Inferior parietal cortex (tissue), 1 donor: ENCODE results near the gene FGD4.

Experiments
- DNase-seq: peaks from one replicate; pipeline ENCODE4 v3.0.0-alpha.2; 2016; ENCODE audit errors: extremely low spot score

FGD4 gene

DNA sequence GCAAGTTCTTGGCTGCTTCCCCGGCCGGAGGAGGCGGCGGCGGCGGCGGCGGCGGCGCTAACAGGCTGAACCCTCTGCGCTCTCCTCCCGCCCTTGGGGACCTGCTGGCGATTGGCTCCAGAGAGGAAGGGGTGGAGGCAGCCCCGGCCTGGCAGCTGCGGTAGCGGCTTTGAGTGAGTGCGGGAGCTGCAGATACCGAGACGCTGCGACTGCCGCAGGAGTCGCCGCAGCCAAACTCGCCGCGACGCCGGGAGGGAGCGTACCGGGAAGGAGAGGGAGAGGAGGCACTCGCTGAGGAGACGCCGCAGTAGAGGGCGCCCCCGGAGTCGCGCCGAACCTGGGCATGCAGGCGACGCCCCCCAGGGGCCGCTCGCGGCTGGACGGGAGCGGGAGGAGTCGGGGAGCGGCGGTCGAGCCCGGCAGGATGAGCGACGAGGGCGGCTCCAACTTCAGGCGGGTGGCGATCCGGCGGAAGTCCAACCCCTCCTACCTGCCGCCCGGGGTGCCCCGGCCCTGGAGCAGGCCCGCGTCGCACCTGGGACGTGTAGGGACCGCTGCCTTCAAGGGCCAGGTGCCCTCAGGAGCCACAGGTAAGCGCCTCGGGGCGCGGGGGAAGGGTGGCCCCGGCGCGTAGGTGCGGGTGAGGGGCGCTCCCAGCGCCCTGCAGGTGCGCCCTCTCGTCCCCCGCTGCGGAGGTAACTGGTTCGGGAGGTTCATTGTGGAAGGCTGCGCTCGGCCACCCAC is at the start of gene FGD4:
FGD4 (plus strand) TSS at position 189 of the 744 bp plus-strand sequence.
- peak; percentile 65 for DNase-seq

DNA sequence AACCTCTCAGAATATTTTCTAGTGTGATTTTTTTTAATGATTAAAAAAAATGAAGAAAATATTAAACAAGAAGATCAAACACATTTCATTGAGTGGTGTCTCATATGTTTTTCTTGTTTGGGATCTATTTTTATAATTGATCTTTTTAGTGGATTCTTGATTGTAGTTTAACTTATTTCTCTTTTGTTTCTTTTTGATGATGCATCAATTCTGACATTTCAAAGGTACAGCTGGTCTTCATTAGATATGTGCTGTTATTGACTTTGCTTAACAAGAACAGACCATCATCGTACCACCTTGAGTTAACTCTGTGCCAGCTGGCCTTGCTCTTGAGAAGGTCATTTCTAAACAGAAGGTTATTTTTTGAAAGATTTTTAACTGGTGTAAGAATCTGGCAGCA is 45.8 kb upstream of the FGD4 start:
- no peak for DNase-seq

DNA sequence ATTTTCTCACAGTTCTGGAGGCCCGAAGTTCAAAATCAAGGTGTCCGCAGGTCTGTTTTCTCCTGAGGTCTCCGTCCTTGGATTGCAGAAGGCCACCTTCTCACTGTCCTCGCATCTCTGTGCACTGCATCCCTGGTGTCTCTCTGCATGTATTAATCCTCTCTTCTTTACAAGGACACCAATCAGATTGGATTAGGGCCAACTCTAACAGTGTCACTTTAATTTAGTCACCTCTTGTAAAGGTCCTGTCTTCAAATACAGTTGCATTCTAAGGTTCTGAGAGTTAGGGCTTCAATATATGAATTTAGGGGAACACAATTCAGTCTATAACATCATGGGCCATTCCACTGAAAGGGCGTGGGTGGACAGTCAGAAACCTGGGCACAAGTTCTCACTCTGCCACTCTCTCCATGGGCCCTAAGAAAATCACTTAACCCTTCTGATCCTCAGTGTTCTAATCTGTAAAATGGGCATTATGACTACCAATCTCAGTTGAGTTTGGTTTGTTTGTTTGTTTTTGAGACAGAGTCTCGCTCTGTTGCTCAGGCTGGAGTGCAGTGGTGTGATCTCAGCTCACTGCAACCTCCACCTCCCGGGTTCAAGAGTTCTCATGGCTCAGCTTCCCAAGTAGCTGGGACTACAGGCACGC is 41.6 kb upstream of the FGD4 start:
- DNase-seq, result no peak

- no peak for DNase-seq
Observed at GRCh38 chr12:32360956-32361355, 38.4 kb upstream of the FGD4 start.

GRCh38 chr12:32362892-32363291 is 36.5 kb upstream of the FGD4 start:
- no peak for DNase-seq

DNA sequence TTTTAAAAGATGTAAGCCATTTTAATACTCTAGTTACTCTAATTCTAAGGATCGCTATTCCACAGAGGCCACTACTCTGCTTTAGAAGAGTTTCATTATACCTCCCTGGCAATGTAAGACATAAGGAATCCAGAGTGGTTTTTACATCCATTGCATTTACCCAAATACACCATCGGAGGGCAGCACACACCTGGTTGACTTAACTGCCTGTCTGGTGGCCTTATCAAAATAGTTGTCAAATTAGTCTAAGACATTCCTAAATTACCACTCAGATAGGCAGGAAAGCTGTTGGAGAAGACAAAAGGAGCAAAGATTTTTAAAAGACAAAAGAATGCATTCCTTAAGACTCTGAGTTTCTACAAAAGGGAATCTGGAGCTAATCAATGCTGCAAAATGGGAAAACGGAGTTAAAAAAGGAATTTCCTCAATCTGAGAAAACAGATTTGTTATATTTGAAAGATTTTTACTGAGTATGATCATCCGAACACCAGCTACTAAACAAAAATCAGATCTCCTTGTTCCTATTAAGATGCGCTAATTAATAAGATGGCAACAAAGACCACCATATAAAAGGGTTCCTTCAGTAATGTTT is 33.8 kb upstream of the FGD4 start:
- peak; percentile 79 for DNase-seq

- DNase-seq, result no peak
Observed at GRCh38 chr12:32366714-32367113, 32.6 kb upstream of the FGD4 start.

DNA sequence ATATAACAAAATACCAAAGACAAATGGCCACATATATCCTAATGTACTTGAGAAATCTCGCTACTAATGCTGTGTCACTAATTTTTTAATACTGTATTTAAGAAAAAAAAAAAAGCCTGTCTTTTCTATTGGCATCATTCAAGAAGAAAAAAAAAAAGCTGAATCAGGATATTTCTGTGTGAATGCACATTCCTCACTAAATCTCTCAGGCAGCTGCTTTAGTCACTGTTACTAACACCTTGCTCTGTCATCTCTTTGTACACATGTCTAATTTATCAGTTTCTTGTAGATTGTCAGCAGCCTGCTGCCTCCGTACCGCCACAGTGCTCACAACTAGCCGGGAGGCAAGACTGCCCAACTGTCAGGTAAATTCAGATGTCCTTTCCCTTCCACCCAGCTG is 32.0 kb upstream of the FGD4 start:
- no peak for DNase-seq

DNA sequence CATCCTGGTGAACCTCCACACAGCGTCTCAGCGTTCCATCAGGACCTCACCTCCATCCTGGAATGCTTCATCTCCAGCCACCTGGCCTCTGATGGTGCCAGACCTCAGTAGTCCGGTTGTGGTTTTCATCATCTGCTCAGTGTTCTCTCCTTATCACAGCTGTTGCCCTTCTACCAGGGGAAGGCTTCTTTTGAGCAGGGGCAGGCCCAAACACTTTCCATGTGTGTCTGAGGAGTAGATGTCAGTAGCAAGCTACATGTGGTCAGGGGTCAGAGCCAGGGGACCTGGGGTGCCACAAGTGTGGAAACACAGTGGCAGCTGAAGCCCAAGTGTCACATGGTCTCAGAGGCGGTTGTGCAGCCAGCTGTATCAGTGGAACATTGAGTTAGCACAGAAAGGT is 30.2 kb upstream of the FGD4 start:
- DNase-seq, result no peak

DNA sequence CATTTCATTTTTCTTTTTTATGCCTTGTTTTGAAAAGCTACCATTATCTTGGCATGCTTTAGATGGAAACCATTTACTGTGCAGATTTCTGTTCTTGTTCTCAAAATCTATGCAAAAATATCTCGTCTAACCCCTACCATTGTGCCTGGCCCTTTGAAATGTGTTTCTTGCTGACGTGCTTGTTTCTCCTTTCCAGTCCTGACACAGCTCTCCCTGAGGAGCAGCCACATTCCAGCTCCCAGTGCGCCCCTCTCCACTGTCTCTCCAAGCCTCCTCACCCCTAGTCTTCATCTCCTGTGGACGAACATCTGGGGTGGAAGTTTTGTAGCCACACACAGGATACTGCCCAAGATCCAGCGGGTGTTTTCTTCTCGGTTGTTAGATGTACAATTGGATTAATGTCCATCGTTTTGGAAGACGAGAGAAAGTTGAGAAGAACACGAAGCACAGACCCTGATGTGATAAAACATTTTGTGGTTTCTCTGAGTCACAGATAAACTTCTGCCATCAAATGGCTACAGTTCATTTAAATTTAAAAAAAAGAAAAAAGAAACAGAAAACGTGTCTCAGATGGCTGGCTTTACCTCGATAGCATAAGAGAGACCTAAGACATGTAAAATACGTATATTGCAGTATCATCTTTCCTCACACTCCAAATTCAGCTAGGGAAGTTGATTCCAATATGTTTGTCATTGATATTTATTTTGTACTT is 21.9 kb upstream of the FGD4 start:
- DNase-seq, result no peak

DNA sequence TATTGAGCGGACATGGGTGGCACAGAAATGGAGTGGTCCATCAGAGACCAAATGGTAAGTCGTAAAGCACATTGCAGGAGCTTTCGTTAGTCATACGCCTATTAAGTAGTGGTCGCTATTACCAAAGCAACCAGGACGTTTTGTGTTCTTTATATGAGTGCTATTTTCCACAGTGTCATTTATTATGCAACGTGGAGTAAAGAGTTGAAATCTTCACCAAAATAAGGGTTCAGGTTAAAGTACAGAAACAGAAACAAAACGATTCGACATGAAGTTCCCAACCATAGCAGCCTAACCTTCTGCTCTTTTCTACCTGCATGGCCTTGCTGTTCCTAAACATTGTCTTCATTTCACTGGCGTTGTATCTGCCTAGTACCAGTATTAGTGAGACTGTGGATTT is 20.1 kb upstream of the FGD4 start:
- DNase-seq, result no peak

DNA sequence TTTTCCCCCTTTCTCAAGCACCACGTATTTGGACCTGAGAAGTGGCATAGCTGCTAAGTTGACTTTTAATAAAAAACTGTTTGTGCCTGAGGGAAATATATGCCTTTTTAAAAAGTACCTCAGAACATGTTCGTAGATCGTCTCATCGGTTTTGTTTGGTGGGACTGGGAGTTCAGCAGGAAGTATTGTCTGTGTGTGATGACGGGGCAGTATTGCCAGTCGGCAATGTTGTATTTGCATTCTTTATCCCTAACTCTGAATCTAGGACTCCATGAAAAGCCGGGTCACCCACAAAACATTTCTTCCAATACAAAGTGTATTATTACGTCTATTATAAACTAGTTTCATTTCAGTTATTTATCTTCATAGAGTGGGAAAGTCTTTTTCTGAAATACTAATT is 19.7 kb upstream of the FGD4 start:
- DNase-seq, result no peak

DNA sequence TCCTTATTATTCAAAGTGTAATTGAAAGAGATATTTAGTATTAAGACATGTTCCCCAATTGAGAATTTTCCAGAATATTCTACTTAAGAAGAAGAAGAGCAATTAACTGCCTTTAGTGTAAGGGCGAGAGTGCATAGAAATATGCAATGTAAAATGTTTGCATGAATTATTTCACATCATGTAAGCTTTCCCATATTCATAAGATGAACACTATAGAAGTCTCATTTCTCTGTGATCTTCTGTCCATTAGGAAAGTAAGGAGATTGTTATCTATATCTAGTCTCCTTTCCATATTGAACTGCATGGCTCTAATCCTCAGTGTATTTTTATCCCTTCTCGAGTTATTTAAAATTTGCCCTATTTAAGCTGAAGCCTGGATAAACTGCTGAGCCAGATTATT is 17.1 kb upstream of the FGD4 start:
- DNase-seq, result no peak

DNA sequence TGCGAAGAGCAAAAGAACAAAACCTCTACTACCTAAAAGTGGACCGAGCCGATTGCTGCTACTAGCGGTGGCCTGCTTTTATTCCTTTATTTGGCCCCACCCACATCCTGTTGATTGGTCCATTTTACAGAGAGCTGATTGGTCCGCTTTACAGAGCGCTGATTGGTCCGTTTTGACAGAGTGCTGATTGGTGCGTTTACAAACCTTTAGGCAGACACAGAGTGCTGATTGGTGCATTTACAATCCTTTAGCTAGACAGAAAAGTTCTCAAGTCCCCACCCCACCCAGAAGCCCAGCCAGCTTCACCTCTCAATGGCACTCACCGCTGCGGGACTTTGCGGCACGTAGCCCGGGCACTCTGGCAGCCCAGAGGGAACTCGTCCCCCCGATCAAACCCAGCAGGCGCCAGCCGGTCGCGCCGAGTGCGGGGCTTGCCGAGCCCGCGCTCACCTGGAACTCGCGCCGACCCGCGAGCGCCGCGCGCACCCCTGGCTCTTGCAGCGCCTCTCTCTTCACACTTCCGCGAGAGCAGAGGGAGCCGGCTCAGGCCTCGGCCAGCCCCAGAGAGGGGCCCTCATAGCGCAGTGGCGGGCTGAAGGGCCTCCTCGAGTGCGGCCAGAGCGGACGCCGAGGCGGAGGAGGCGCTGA is 8.7 kb upstream of the FGD4 start:
- no peak for DNase-seq

- no peak for DNase-seq
Observed at GRCh38 chr12:32395026-32395425, 4.3 kb upstream of the FGD4 start.

DNA sequence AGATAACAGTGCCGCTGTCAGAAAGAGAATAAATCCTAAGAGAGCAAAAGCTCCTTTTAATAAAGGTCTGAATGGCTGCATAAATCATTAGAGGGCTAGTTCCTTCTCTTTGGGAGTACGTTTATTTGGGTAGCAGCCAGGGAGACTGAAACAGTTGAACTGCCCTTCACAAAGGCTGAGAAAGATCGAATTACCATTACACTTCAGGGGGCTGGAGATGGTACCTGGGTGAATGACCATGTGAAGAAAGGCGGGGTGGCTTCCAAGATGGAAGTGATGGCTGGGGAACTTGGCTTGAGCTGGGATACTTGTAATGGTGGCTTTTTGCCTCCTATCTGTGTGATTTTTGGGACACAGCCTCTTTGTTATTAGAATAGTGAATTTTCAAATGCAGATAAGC is 1.7 kb upstream of the FGD4 start:
- DNase-seq, result no peak

DNA sequence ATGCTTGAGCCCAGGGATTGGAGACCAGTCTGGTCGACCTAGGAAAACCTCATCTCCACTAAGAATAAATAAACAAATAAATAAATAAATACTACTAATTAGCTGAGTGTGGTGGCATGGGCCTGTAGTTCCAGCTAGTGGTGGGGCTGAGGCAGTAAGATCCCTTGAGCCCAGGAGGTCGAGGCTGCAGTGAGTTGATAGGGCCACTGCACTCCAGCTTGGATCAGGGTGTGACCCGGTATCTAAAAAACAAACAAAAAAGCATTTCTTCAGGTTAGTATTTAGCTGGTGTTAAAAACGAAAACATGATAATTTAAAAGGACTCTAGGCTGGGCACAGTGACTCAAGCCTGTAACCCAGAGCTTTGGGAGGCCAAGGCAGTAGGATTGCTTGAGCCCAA is 1.2 kb upstream of the FGD4 start:
- no peak for DNase-seq

DNA sequence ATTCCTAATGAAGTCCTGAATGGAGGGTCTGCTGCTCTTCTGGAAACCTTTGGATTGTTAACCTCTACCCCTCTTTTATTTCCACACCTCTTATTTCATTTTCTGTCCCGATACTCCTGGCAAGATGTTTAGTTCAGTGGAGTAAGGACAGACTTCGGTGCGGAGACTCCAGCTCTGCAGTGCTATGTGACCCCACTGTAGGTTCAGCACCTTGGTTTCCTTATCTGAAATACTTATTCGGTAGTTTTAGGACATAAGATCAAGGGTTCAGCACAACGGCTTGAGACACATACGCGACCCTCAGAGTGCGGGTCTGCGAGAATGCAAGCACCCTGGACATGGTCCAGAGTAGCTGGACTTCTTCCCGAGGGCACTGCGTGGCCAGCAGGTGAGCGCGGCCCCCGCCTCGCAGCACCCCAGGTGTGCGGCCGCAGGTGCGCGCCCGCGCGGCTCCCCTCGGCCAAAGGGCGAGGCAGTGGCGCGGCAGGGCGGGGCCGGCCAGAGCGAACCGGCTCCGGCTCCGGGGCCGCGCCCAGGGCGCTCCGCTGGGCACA is 465 bp upstream of the FGD4 start:
- DNase-seq, result no peak

- DNase-seq, result no peak
Observed at GRCh38 chr12:32400114-32400672, 835 bp downstream of the FGD4 start.

DNA sequence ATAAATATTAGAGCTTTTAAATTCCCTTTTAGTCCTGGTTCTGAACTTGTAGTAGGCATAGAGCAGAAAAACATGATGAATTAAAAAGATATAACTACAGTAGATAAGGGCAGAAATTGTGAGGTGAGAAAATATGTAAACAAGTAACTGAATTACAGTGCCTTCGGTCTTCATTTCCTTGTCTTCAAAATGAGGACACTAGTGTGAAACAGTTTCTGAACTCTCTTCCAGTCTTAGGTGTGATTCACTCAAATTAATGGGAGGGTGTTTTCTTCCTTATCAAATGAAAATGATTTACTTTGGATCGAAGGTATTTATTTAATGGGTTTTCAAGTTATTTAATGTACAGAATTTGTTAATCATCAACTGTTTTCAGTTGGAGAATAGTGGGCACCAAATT is 1.5 kb downstream of the FGD4 start:
- DNase-seq, result no peak

DNA sequence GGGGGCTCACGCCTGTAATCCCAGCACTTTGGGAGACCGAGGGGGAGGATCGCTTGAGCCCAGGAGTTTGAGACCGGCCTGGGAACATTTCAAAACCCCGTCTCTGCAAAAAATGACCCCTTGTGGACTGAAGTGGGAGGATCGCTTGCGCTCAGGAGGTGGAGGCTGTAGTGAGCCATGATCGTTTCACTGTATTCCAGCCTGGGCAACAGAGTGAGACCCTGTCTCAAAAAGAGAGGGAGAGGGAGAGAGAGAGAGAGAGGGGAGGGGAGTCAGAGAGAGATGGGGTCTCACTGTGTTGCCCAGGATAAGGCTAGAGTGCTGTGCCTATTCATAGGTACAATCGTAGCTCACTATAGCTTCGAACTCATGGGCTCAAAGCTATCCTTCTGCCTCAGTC is 2.8 kb downstream of the FGD4 start:
- DNase-seq, result no peak

DNA sequence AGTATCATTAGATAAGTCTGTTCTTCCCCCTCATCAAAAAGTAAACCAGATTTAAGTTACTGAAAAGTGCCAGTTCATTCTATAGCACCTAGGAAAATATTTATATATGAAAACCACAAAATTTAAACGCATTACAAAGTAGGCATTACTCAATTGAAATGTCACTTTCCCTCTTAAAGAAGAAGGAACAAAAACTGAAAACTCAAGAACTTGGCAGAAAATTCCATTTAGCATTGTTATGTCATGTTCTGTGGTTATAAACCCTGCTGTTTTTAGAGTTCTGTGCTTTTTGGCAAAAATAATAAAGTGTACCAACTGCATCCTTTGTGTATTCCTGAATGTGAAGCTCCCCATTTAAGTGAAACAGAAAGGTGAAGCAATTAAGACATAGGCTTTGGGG is 3.6 kb downstream of the FGD4 start:
- DNase-seq, result no peak
